ENCODE results near the gene PRPF40A. TPM values are rescaled to one million over a fixed set of nuclear protein-coding genes. Genes with fewer than 3 reads are reported as not detected.

PRPF40A gene
- polyA plus RNA-seq, 3 donors = 56.0 to 95.4 (median 66.6) TPM

GRCh38 chr2:152648336-152648735 lies 68.9 kb downstream of the PRPF40A start:
- Histone ChIP-seq H3K27me3 (ENCODE audit: control insufficient read depth in 2 of 2, insufficient read depth in 2 of 2, low read length in 2 of 2) (no peaks in the 10 kb centered on the region), H2AFZ (ENCODE audit: insufficient read depth, low read depth, low read length, poor library complexity, severe bottlenecking) (no peak overlapping the region), H4K20me1 (ENCODE audit: insufficient read depth, low read length) (no peaks in the 10 kb centered on the region), H3K4me3 (replicated peaks in 1 of 3; ENCODE audit: low read depth in 2 of 3, low read length in 3 of 3) (no peak overlapping the region), H3K9ac (ENCODE audit: insufficient read depth, low read length, poor library complexity, severe bottlenecking) (no peak overlapping the region), H3K4me1 (ENCODE audit: control insufficient read depth in 1 of 2, insufficient read depth in 2 of 2, low read length in 2 of 2) (no peaks in the 10 kb centered on the region), H3K79me2 (ENCODE audit: insufficient read depth, low read length) (no peaks in the 10 kb centered on the region), H3K9me3 (replicated peaks in 1 of 2; ENCODE audit: control insufficient read depth in 1 of 2, insufficient read depth in 1 of 2, low read length in 2 of 2) (no peaks in the 10 kb centered on the region), H3K27ac (ENCODE audit: low read depth in 1 of 2, low read length in 2 of 2) (no peak overlapping the region), H3K36me3 (replicated peaks in 1 of 2; ENCODE audit: control insufficient read depth in 1 of 2, insufficient read depth in 2 of 2, low read length in 2 of 2) (peaks cover 11 to 34% of the 10 kb centered on the region in 2 donors), H3K4me2 (replicated peaks; ENCODE audit: extremely low read depth, low read length, poor library complexity, severe bottlenecking) (no peak overlapping the region)
- no peak for TF ChIP-seq CTCF (IDR thresholded peaks at IDR 0.05)
- Mint-ChIP-seq H3K27me3 (ENCODE audit: low read depth in 3 of 3) (peaks cover 0 to 3% (median 0%) of the 10 kb centered on the region in 3 donors), H3K4me3 (no peak overlapping the region), H3K36me3 (peaks cover 27 to 29% of the 10 kb centered on the region in 2 donors), H3K4me1 (no peaks in the 10 kb centered on the region), H3K27ac (no peak overlapping the region), H3K9me3 (no peaks in the 10 kb centered on the region)
- intact Hi-C loops (cut with micrococcal nuclease) = loop anchor here in 1 of 2 donors (10.0 kb wide), 1 partner anchor 614 kb away; no protein-coding TSS in a partner anchor
- DNase-seq = no peak
- WGBS (ENCODE audit: insufficient coverage) = no CpG with 5 or more reads among the region's 2 CpGs

- TF ChIP-seq CTCF (IDR thresholded peaks at IDR 0.05) = no peak
- Histone ChIP-seq H2AFZ (ENCODE audit: insufficient read depth, low read depth, low read length, poor library complexity, severe bottlenecking) (no peak overlapping the region), H3K79me2 (ENCODE audit: insufficient read depth, low read length) (no peaks in the 10 kb centered on the region), H3K4me2 (replicated peaks; ENCODE audit: extremely low read depth, low read length, poor library complexity, severe bottlenecking) (no peak overlapping the region), H3K4me3 (replicated peaks in 1 of 3; ENCODE audit: low read depth in 2 of 3, low read length in 3 of 3) (no peak overlapping the region), H3K27ac (ENCODE audit: low read depth in 1 of 2, low read length in 2 of 2) (no peak overlapping the region), H3K36me3 (replicated peaks in 1 of 2; ENCODE audit: control insufficient read depth in 1 of 2, insufficient read depth in 2 of 2, low read length in 2 of 2) (peaks cover 8 to 27% of the 10 kb centered on the region in 2 donors), H3K9me3 (replicated peaks in 1 of 2; ENCODE audit: control insufficient read depth in 1 of 2, insufficient read depth in 1 of 2, low read length in 2 of 2) (no peaks in the 10 kb centered on the region), H4K20me1 (ENCODE audit: insufficient read depth, low read length) (no peaks in the 10 kb centered on the region), H3K27me3 (ENCODE audit: control insufficient read depth in 2 of 2, insufficient read depth in 2 of 2, low read length in 2 of 2) (no peaks in the 10 kb centered on the region), H3K4me1 (ENCODE audit: control insufficient read depth in 1 of 2, insufficient read depth in 2 of 2, low read length in 2 of 2) (no peaks in the 10 kb centered on the region), H3K9ac (ENCODE audit: insufficient read depth, low read length, poor library complexity, severe bottlenecking) (no peak overlapping the region)
- no peaks in the 10 kb centered on the region for H3K4me1 Mint-ChIP-seq
- H3K9me3 Mint-ChIP-seq = no peaks in the 10 kb centered on the region
- H3K4me3 Mint-ChIP-seq = no peak overlapping the region
- H3K36me3 Mint-ChIP-seq = peaks cover 23% of the 10 kb centered on the region in 2 donors
- peaks cover 0 to 3% (median 1%) of the 10 kb centered on the region in 3 donors for H3K27me3 Mint-ChIP-seq (ENCODE audit: low read depth in 3 of 3)
- 95% methylated on average over 8 of the region's 9 CpGs for WGBS (ENCODE audit: insufficient coverage)
- no peak overlapping the region for H3K27ac Mint-ChIP-seq
- no peak for DNase-seq
- intact Hi-C loops (cut with micrococcal nuclease) = loop anchor here in 1 of 2 donors (10.0 kb wide), 1 partner anchor 613 kb away; no protein-coding TSS in a partner anchor
Measured at GRCh38 chr2:152647552-152647951, 69.7 kb downstream of the PRPF40A start.
